ENCODE measurements around the gene GAL3ST3. TPM values are rescaled to one million over a fixed set of nuclear protein-coding genes. Genes with fewer than 3 reads are reported as not detected.

The GAL3ST3 gene
- total and polyA plus RNA-seq, 4 experiments from 2014 or later, result not detected

- Mint-ChIP-seq H3K27me3 (no peaks in the 10 kb centered on the region), H3K4me3 (peak overlapping the region in 7 of 8 donors; percentile 20 to 49 (median 35)), H3K9me3 (no peaks in the 10 kb centered on the region), H3K4me1 (peaks cover 10 to 41% (median 28%) of the 10 kb centered on the region in 4 donors), H3K27ac (peak overlapping the region in 2 of 7 donors; percentile 46 to 68), H3K36me3 (peaks cover 2 to 40% of the 10 kb centered on the region in 2 donors)
- no peaks in the 10 kb centered on the region for H3K9me3 ChIP-seq (ENCODE audit: control insufficient read depth in 1 of 2, low read length in 2 of 2)
- no peak overlapping the region for H3K27ac ChIP-seq (ENCODE audit: low read depth, low read length)
- DNase-seq, result no peak
- CTCF ChIA-PET (ENCODE audit: partially characterized antibody), result interaction anchor here (2.4 kb wide), 1 partner anchor 144 kb away, joined by 11 read pairs; the partner anchor contains the start of gene MUS81
- peaks cover 26% of the 10 kb centered on the region for H3K4me1 ChIP-seq (ENCODE audit: insufficient read depth, low read length)
- POLR2A ChIA-PET (ENCODE audit: partially characterized antibody), result interaction anchor here (1.2 kb wide), 1 partner anchor 86 kb away, joined by 3 read pairs; the partner anchor contains the start of gene C11orf68
- H3K4me3 ChIP-seq (ENCODE audit: low read length in 2 of 2), result no peak overlapping the region
- intact Hi-C loops (cut with micrococcal nuclease), result no loop called here
- H3K36me3 ChIP-seq (ENCODE audit: insufficient read depth, low read length), result peaks cover 23% of the 10 kb centered on the region
- no peaks in the 10 kb centered on the region for H3K27me3 ChIP-seq (ENCODE audit: insufficient read depth, low read length)
Measured at GRCh38 chr11:66004186-66004585, 44.8 kb downstream of the GAL3ST3 start.

- H3K4me3 Mint-ChIP-seq, result peak overlapping the region; percentile 82 to 99 (median 87)
- peaks cover 32% of the 10 kb centered on the region for H3K36me3 ChIP-seq (ENCODE audit: insufficient read depth, low read length)
- DNase-seq, result no peak
- POLR2A ChIA-PET (ENCODE audit: partially characterized antibody), result interaction anchor here (1.1 to 1.5 kb wide), 12 partner anchors 19 to 388 kb away, joined by 3 to 44 read pairs (median 9); partner anchors contain the start of genes C11orf68, CCDC85B, CFL1 and DRAP1
- peak overlapping the region; percentile 65 to 82 for H3K4me3 ChIP-seq (ENCODE audit: low read length in 2 of 2)
- CTCF ChIA-PET (ENCODE audit: partially characterized antibody), result interaction anchor here (0.6 to 2.4 kb wide), 5 partner anchors 108 to 143 kb away, joined by 3 to 11 read pairs (median 5); partner anchors contain the start of genes FIBP and MUS81
- peak overlapping the region; percentile 87 for H3K27ac ChIP-seq (ENCODE audit: low read depth, low read length)
- H3K4me1 Mint-ChIP-seq, result peaks cover 10 to 41% (median 28%) of the 10 kb centered on the region in 4 donors
- peaks cover 11 to 49% of the 10 kb centered on the region in 2 donors for H3K36me3 Mint-ChIP-seq
- no peaks in the 10 kb centered on the region for H3K9me3 ChIP-seq (ENCODE audit: control insufficient read depth in 1 of 2, low read length in 2 of 2)
- no peaks in the 10 kb centered on the region for H3K9me3 Mint-ChIP-seq
- peaks cover 26% of the 10 kb centered on the region for H3K4me1 ChIP-seq (ENCODE audit: insufficient read depth, low read length)
- peak overlapping the region; percentile 90 to 96 (median 92) for H3K27ac Mint-ChIP-seq
- H3K27me3 Mint-ChIP-seq, result no peaks in the 10 kb centered on the region
- intact Hi-C loops (cut with micrococcal nuclease), result loop anchor here (2.0 kb wide), 1 partner anchor 74 kb away; no protein-coding TSS in a partner anchor
- H3K27me3 ChIP-seq (ENCODE audit: insufficient read depth, low read length), result no peaks in the 10 kb centered on the region
Measured at GRCh38 chr11:66003291-66003690, 45.7 kb downstream of the GAL3ST3 start.

GRCh38 chr11:66002648-66003225 lies 46.2 kb downstream of the GAL3ST3 start:
- DNase-seq, result no peak
- Mint-ChIP-seq H3K4me1 (peaks cover 10 to 44% (median 27%) of the 10 kb centered on the region in 4 donors), H3K36me3 (peaks cover 15 to 54% of the 10 kb centered on the region in 2 donors), H3K27ac (peak overlapping the region; percentile 93 to 99 (median 98)), H3K4me3 (peak overlapping the region; percentile 94 to 100 (median 99)), H3K9me3 (no peaks in the 10 kb centered on the region), H3K27me3 (no peaks in the 10 kb centered on the region)
- H3K27ac ChIP-seq (ENCODE audit: low read depth, low read length), result peak overlapping the region; percentile 87
- intact Hi-C loops (cut with micrococcal nuclease), result loop anchor here (1.0 to 2.0 kb wide), 8 partner anchors 41 to 432 kb away; partner anchors contain the start of genes CFL1, PCNX3, SART1 and SF3B2
- H3K36me3 ChIP-seq (ENCODE audit: insufficient read depth, low read length), result peaks cover 38% of the 10 kb centered on the region
- no peaks in the 10 kb centered on the region for H3K27me3 ChIP-seq (ENCODE audit: insufficient read depth, low read length)
- H3K4me3 ChIP-seq (ENCODE audit: low read length in 2 of 2), result peak overlapping the region; percentile 68 to 82
- CTCF ChIA-PET (ENCODE audit: partially characterized antibody), result interaction anchor here (0.6 to 2.4 kb wide), 10 partner anchors 11 to 291 kb away, joined by 3 to 11 read pairs (median 5); partner anchors contain the start of genes FIBP, KAT5 and MUS81
- H3K9me3 ChIP-seq (ENCODE audit: control insufficient read depth in 1 of 2, low read length in 2 of 2), result no peaks in the 10 kb centered on the region
- POLR2A ChIA-PET (ENCODE audit: partially characterized antibody), result interaction anchor here (0.5 to 1.5 kb wide), 25 partner anchors 20 to 1280 kb away, joined by 3 to 44 read pairs (median 5); partner anchors contain the start of genes C11orf68, CCDC85B, CFL1 and DRAP1
- peaks cover 26% of the 10 kb centered on the region for H3K4me1 ChIP-seq (ENCODE audit: insufficient read depth, low read length)

GRCh38 chr11:66001942-66002647 lies 46.9 kb downstream of the GAL3ST3 start, which contains the start of the genes BANF1 and EIF1AD:
BANF1 (plus strand) TSS chr11:66002503; CDS start chr11:66003251, 748 bp downstream.
EIF1AD (minus strand) TSS chr11:66002157; CDS start chr11:66000389, 1,768 bp downstream.
- Histone ChIP-seq H3K4me1 (ENCODE audit: insufficient read depth, low read length) (peaks cover 26% of the 10 kb centered on the region), H3K27ac (ENCODE audit: low read depth, low read length) (peak within 1 kb of the TSS; percentile 87), H3K36me3 (ENCODE audit: insufficient read depth, low read length) (peaks cover 44% of the 10 kb centered on the region), H3K9me3 (ENCODE audit: control insufficient read depth in 1 of 2, low read length in 2 of 2) (no peaks in the 10 kb centered on the region), H3K27me3 (ENCODE audit: insufficient read depth, low read length) (no peaks in the 10 kb centered on the region), H3K4me3 (ENCODE audit: low read length in 2 of 2) (peak within 1 kb of the TSS; percentile 68 to 82)
- Mint-ChIP-seq H3K4me3 (peak within 1 kb of the TSS; percentile 94 to 100 (median 99)), H3K27ac (peak within 1 kb of the TSS; percentile 96 to 99 (median 99)), H3K4me1 (peaks cover 12 to 49% (median 27%) of the 10 kb centered on the region in 4 donors), H3K9me3 (no peaks in the 10 kb centered on the region), H3K36me3 (peaks cover 20 to 60% of the 10 kb centered on the region in 2 donors), H3K27me3 (no peaks in the 10 kb centered on the region)
- POLR2A ChIA-PET (ENCODE audit: partially characterized antibody), result interaction anchor here (0.7 to 1.5 kb wide), 24 partner anchors 20 to 387 kb away, joined by 3 to 44 read pairs (median 6); partner anchors contain the start of genes C11orf68, CCDC85B, CFL1 and DRAP1
- intact Hi-C loops (cut with micrococcal nuclease), result loop anchor here (1.0 to 2.0 kb wide), 8 partner anchors 41 to 432 kb away; partner anchors contain the start of genes CFL1, PCNX3, SART1 and SF3B2
- CTCF ChIA-PET (ENCODE audit: partially characterized antibody), result interaction anchor here (0.6 to 2.4 kb wide), 9 partner anchors 11 to 290 kb away, joined by 3 to 11 read pairs (median 5); partner anchors contain the start of genes FIBP, KAT5 and MUS81
- peak; percentile 95 to 97 (median 96) for DNase-seq

GRCh38 chr11:65997286-65997685 lies 51.7 kb downstream of the GAL3ST3 start:
- CTCF ChIA-PET (ENCODE audit: partially characterized antibody), result interaction anchor here (2.0 kb wide), 1 partner anchor 113 kb away, joined by 6 read pairs; no protein-coding TSS in a partner anchor
- peak overlapping the region in 3 of 7 donors; percentile 5 to 71 (median 35) for H3K27ac Mint-ChIP-seq
- no peak overlapping the region for H3K4me3 ChIP-seq (ENCODE audit: low read length in 2 of 2)

GRCh38 chr11:65992056-65992455 lies 56.9 kb downstream of the GAL3ST3 start:
- Histone ChIP-seq H3K9me3 (ENCODE audit: control insufficient read depth in 1 of 2, low read length in 2 of 2) (no peaks in the 10 kb centered on the region), H3K36me3 (ENCODE audit: insufficient read depth, low read length) (peaks cover 2% of the 10 kb centered on the region), H3K4me1 (ENCODE audit: insufficient read depth, low read length) (peaks cover 6% of the 10 kb centered on the region), H3K4me3 (ENCODE audit: low read length in 2 of 2) (no peak overlapping the region), H3K27me3 (ENCODE audit: insufficient read depth, low read length) (no peaks in the 10 kb centered on the region), H3K27ac (ENCODE audit: low read depth, low read length) (no peak overlapping the region)
- no peaks in the 10 kb centered on the region for H3K27me3 Mint-ChIP-seq
- peaks cover 5 to 7% (median 7%) of the 10 kb centered on the region in 4 donors for H3K4me1 Mint-ChIP-seq
- DNase-seq, result no peak
- ChIA-PET CTCF (ENCODE audit: partially characterized antibody) (interaction anchor here (0.8 to 13.9 kb wide), 9 partner anchors 9 to 280 kb away, joined by 3 to 255 read pairs (median 3); partner anchors contain the start of genes BANF1, CCDC85B, EIF1AD and FIBP), POLR2A (ENCODE audit: partially characterized antibody) (interaction anchor here (1.5 to 1.6 kb wide), 2 partner anchors 91 to 104 kb away, joined by 4 read pairs; partner anchors contain the start of genes FIBP and FOSL1)
- intact Hi-C loops (cut with micrococcal nuclease), result no loop called here
- H3K36me3 Mint-ChIP-seq, result peaks cover 10 to 16% of the 10 kb centered on the region in 2 donors
- no peak overlapping the region for H3K4me3 Mint-ChIP-seq
- H3K27ac Mint-ChIP-seq, result peak overlapping the region in 4 of 7 donors; percentile 28 to 78 (median 44)
- no peaks in the 10 kb centered on the region for H3K9me3 Mint-ChIP-seq

More at GRCh38 chr11:65997286-65997685, 51.7 kb downstream of the GAL3ST3 start:
- Mint-ChIP-seq H3K9me3 (no peaks in the 10 kb centered on the region), H3K4me3 (peak overlapping the region in 1 of 8 donors; percentile 53), H3K27me3 (no peaks in the 10 kb centered on the region), H3K36me3 (peaks cover 30 to 58% of the 10 kb centered on the region in 2 donors), H3K4me1 (peaks cover 8 to 32% (median 17%) of the 10 kb centered on the region in 4 donors)
- H3K27me3 ChIP-seq (ENCODE audit: insufficient read depth, low read length), result no peaks in the 10 kb centered on the region
- intact Hi-C loops (cut with micrococcal nuclease), result no loop called here
- no peak overlapping the region for H3K27ac ChIP-seq (ENCODE audit: low read depth, low read length)
- peaks cover 17% of the 10 kb centered on the region for H3K4me1 ChIP-seq (ENCODE audit: insufficient read depth, low read length)
- H3K9me3 ChIP-seq (ENCODE audit: control insufficient read depth in 1 of 2, low read length in 2 of 2), result no peaks in the 10 kb centered on the region
- peak in 1 of 5 donors; percentile 16 for DNase-seq
- peaks cover 37% of the 10 kb centered on the region for H3K36me3 ChIP-seq (ENCODE audit: insufficient read depth, low read length)
- POLR2A ChIA-PET (ENCODE audit: partially characterized antibody), result no interaction called here
